ENCODE results near the gene MCF2L.

DNA sequence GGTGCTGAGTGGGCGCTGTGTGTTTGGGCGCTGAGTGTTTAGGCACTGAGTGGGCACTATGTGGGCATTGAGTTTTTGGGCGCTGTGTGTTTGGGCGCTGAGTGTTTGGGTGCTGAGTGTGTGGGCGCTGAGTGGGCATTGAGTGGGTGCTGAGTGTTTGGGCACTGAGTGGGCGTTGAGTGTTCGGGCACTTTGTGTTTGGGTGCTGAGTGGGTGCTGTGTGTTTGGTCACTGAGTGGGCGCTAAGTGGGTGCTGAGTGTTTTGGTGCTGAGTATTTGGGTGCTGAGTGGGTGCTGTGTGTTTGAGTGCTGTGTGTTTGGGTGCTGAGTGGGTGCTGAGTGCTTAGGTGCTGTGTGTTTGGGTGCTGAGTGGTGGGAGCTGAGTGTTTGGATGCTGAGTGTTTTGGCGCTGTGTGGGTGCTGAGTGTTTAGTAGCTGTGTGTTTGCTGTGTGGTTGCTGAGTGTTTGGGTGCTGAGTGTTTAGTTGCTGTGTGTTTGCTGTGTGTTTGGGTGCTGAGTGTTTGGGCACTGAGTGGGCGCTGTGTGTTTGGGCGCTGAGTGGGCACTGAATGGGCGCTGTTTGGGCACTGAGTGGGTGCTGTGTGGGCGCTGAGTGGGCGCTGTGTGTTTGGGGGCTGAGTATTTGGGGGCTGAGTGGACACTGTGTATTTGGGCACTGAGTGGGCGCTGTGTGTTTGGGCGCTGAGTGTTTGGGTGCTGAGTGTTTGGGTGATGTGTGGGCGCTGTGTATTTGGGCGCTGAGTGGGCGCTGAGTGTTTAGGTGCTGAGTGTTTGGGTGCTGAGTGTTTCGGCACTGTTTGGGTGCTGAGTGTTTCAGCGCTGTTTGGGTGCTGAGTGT lies 89.3 kb downstream of the MCF2L start:
- TF ChIP-seq CTCF (IDR thresholded peaks at IDR 0.05 in 2 of 3, conservative IDR thresholded peaks at IDR 0.05 in 1 of 3; ENCODE audit: insufficient read depth in 2 of 3, low read depth in 1 of 3, low read length in 3 of 3) (no peak), ARNT (IDR thresholded peaks at IDR 0.05) (no peak), ZNF699 (CRISPR knock-in tag; IDR thresholded peaks at IDR 0.05; ENCODE audit: insufficient replicate concordance) (no peak), ZNF184 (CRISPR knock-in tag; IDR thresholded peaks at IDR 0.05) (no peak), MBD2 (IDR thresholded peaks at IDR 0.05; ENCODE audit: borderline replicate concordance, low read depth) (no peak), NCOR1 (IDR thresholded peaks at IDR 0.05) (no peak), ZNF766 (CRISPR knock-in tag; conservative IDR thresholded peaks at IDR 0.05) (no peak), SRF (CRISPR knock-in tag; IDR thresholded peaks at IDR 0.05) (no peak)
- TF ChIP-seq, protein P1, sequence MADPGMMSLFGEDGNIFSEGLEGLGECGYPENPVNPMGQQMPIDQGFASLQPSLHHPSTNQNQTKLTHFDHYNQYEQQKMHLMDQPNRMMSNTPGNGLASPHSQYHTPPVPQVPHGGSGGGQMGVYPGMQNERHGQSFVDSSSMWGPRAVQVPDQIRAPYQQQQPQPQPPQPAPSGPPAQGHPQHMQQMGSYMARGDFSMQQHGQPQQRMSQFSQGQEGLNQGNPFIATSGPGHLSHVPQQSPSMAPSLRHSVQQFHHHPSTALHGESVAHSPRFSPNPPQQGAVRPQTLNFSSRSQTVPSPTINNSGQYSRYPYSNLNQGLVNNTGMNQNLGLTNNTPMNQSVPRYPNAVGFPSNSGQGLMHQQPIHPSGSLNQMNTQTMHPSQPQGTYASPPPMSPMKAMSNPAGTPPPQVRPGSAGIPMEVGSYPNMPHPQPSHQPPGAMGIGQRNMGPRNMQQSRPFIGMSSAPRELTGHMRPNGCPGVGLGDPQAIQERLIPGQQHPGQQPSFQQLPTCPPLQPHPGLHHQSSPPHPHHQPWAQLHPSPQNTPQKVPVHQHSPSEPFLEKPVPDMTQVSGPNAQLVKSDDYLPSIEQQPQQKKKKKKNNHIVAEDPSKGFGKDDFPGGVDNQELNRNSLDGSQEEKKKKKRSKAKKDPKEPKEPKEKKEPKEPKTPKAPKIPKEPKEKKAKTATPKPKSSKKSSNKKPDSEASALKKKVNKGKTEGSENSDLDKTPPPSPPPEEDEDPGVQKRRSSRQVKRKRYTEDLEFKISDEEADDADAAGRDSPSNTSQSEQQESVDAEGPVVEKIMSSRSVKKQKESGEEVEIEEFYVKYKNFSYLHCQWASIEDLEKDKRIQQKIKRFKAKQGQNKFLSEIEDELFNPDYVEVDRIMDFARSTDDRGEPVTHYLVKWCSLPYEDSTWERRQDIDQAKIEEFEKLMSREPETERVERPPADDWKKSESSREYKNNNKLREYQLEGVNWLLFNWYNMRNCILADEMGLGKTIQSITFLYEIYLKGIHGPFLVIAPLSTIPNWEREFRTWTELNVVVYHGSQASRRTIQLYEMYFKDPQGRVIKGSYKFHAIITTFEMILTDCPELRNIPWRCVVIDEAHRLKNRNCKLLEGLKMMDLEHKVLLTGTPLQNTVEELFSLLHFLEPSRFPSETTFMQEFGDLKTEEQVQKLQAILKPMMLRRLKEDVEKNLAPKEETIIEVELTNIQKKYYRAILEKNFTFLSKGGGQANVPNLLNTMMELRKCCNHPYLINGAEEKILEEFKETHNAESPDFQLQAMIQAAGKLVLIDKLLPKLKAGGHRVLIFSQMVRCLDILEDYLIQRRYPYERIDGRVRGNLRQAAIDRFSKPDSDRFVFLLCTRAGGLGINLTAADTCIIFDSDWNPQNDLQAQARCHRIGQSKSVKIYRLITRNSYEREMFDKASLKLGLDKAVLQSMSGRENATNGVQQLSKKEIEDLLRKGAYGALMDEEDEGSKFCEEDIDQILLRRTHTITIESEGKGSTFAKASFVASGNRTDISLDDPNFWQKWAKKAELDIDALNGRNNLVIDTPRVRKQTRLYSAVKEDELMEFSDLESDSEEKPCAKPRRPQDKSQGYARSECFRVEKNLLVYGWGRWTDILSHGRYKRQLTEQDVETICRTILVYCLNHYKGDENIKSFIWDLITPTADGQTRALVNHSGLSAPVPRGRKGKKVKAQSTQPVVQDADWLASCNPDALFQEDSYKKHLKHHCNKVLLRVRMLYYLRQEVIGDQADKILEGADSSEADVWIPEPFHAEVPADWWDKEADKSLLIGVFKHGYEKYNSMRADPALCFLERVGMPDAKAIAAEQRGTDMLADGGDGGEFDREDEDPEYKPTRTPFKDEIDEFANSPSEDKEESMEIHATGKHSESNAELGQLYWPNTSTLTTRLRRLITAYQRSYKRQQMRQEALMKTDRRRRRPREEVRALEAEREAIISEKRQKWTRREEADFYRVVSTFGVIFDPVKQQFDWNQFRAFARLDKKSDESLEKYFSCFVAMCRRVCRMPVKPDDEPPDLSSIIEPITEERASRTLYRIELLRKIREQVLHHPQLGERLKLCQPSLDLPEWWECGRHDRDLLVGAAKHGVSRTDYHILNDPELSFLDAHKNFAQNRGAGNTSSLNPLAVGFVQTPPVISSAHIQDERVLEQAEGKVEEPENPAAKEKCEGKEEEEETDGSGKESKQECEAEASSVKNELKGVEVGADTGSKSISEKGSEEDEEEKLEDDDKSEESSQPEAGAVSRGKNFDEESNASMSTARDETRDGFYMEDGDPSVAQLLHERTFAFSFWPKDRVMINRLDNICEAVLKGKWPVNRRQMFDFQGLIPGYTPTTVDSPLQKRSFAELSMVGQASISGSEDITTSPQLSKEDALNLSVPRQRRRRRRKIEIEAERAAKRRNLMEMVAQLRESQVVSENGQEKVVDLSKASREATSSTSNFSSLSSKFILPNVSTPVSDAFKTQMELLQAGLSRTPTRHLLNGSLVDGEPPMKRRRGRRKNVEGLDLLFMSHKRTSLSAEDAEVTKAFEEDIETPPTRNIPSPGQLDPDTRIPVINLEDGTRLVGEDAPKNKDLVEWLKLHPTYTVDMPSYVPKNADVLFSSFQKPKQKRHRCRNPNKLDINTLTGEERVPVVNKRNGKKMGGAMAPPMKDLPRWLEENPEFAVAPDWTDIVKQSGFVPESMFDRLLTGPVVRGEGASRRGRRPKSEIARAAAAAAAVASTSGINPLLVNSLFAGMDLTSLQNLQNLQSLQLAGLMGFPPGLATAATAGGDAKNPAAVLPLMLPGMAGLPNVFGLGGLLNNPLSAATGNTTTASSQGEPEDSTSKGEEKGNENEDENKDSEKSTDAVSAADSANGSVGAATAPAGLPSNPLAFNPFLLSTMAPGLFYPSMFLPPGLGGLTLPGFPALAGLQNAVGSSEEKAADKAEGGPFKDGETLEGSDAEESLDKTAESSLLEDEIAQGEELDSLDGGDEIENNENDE (IDR thresholded peaks at IDR 0.05; ENCODE audit: low read depth, low read length) = no peak

Data from K562 (cell line).